Activated gamma-delta T cell treated with anti-CD3 and anti-CD28 coated beads, Interleukin-2, amount 50 U/mL, for 16 hours (primary cell): ENCODE results near the gene TGM6.

Experiments used
- DNase-seq: peaks from one replicate; pipeline ENCODE4 v3.0.0-alpha.2; 2020; ENCODE audit warnings: low read depth

TGM6 gene

DNA sequence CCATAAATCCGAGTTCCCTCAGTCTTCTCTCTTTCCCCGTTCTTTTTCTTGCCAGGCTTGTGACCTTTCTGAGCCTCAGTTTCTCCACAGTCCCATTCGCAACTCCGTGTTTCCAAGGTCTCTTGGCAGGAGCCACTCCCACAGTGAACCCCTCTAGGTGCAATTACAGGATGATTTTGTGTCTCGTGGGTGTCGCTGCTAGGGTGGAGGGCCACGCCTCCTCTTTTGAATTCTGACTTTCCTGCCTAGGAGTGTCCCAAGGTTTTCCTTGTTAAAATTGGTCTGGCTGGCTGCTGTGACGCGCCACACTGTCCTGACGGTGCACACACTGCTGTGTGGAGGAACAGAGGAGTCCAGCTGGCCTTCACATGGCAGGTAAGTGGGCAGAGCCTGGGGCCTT is at the start of gene TGM6:
Gene TGM6 (plus strand): TSS at position 301 of the 400 bp plus-strand sequence. CDS start 68 bp downstream, at position 369.
- no peak for DNase-seq

DNA sequence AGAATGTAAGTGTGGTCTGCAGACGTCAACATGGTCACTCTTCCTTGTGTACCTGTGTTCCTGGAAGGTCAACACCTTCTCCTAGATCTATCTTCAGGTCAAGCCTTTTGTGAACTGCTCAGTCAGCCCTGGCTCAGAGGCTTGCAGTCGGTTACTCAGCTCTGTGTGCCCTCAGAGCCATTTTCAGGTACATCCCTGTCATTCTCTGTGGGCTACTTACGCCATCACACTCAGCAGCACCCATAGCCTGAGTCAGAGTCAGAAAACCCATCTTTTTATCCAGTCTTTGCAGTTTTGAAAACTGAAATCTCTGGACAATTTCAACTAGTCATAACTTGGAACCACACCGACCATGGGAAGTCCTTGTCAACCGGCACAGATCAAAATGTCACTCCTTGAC is 49.6 kb upstream of the TGM6 start:
- no peak for DNase-seq

DNA sequence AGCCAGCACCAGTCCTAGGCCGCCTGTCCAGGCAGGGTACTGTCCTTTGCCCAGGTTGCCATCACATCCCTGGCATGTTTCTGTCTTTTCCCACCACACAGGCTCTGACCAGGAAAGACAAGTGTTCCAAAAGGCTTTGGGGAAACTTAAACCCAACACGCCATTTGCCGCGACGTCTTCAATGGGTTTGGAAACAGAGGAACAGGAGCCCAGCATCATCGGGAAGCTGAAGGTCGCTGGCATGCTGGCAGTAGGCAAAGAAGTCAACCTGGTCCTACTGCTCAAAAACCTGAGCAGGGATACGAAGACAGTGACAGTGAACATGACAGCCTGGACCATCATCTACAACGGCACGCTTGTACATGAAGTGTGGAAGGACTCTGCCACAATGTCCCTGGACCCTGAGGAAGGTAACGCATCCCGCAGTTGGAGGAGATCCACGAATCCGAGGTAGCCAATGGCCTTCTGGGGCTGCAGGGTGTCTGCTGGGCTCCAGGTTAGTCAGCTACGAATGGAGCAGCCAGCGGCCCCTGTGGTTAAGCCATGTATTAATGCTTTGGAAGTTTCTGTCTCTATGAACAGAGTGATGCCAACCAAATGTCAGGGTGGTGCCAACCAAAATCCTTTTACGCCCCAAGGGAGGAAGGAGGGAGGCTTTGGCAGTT is 48.7 kb upstream of the TGM6 start:
- no peak for DNase-seq

DNA sequence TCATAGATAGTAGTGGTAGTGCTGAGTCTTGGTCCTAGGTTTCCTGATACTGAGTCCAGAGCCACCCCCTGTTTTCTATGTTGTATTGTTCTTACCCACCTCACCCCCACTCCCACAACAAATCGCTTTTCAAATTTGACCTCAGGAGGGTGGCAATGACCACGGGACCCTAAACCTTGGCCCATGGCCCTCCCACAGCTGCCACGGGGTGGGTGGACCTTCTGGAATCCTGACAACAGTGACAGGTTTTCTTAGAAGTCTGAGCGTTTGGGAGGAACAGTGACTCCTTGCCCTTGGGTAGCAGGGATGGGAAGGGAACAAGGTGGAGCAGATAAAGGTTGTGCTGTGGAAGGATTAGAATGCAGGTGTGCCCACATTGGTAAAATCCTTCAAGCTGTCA is 48.0 kb upstream of the TGM6 start:
- DNase-seq, result no peak

DNA sequence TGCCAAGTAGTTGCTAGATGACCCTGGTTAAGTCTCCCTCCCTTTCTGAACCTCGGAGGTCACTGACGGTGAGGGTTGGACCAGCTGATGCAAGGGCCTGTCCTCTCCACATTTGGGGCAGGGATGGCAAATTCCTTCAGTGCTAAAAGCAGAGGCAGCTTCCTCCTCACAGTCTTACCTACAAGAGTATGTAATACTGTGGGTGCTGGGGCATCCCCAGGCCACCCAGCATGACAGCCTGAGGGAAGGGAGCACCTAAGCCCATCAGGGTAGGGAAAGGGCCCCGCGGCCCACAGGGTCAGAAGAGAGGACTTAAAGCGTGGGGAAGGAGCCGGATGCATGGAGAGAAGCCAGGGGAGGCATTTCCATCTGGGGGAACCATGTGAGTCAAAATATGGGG is 46.9 kb upstream of the TGM6 start:
- DNase-seq, result no peak

DNA sequence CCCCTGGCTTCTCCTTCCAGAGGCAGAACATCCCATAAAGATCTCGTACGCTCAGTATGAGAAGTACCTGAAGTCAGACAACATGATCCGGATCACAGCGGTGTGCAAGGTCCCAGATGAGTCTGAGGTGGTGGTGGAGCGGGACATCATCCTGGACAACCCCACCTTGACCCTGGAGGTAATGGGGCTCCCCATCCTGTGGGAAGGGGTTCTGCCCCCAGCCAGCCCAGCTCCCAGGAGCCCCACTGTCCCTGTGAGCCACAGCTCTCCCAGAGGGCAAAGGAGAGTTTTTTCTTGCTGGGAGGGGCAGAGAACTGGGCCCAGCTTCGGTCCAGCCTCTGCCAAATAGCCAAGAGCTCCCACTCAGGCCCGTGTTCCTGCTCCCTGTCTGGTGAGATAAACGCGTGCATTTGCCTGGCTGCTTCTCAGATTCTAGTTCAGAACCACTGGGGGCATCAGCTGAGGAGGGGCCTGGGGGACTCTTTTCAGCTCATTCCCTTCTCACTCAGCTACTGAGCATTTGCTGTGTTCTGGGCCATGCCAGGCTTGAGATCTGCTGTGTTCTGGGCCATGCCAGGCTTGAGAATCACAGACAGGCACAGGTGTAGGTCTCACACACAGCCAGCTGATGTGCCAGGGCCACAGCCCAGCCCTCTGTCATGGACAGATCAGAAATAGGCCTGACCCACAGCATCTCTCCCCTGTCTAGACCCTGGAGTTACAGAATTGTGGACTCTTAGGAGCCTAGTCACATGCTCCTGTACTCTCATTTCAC is 45.4 kb upstream of the TGM6 start:
- DNase-seq, result no peak

DNA sequence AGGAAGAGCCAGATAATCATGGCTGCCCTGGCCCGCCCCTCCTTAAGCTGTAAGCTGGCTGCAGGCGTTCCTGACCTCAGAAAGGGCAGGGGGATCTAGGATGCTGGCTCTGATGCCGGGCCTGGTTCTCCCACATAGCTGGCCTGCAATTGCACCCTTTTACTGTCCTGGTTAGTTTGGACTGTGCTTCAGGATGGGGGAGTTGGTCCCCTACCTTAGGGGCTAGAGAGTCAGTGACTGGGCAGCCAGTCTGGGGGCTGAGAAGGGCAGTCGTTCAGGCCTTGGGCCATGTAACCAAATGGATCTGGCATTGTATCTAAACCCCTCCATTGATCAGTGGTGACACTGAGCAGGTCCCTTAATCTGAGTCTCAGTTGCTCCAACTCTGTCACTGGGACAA is 44.2 kb upstream of the TGM6 start:
- DNase-seq, result no peak

DNA sequence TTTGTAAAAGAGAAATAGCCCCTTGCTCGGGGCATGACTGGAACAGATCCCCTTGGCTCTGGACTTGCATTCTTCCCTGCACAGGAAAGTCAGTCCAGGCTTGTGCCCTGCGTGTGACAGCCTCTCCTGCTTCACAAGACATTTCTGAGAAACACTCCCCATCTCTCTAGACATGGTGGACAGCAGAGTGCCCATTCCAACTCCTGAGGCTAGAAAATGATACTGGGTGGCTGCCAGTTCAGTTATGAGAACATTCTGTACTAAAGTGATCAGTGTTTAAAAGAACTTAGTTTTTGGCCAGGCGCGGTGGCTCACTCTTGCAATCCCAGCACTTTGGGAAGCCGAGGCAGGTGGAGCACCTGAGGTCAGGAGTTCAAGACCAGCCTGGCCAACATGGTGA is 43.6 kb upstream of the TGM6 start:
- no peak for DNase-seq

DNA sequence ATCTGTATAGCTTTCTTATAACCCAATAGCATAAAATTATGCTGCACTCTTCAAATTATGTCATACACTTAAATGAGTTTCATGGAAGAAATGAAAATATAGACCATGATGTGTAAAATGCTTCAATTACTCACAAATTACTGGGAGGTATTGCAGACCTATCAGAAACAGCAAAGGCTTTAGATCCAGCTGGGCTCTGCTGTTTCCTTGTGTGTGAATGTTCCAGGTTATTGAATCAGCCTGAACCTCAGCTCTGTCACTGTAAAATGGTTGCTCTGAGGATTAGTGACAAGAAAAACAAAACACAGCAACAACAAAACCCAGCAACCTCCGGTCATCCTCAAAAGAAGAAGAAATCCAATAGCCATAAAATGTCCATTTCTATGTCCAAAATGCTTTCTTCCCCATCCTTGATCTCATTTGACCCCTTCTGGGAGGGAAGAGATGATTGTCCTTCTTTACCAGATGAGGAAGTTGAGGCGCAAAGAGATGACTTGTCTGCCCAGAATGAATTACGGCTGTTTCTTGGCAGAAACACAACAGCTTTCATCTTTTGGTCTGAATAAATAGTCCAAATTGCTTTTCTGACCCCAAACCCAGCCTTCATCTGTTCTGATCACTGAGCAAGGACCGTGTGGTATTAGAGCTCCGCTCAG is 42.2 kb upstream of the TGM6 start:
- no peak for DNase-seq

DNA sequence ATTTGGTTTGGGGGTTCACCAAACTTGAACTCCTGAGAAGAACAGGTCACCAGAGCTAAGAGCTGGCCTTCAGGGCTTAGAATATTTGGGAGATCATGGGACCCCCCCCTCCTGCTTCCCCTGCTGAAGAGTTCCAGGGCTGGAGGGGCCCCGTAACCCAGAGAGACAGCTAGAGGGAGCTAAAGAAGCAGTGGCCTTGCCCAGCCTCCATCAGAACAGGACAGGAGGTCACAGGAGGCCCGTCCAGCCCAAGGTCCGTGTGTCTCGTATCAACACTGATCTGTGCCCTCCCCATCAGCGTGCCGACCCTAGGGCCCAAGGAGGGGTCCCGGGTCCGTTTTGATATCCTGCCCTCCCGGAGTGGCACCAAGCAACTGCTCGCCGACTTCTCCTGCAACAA is 40.6 kb upstream of the TGM6 start:
- no peak for DNase-seq

DNA sequence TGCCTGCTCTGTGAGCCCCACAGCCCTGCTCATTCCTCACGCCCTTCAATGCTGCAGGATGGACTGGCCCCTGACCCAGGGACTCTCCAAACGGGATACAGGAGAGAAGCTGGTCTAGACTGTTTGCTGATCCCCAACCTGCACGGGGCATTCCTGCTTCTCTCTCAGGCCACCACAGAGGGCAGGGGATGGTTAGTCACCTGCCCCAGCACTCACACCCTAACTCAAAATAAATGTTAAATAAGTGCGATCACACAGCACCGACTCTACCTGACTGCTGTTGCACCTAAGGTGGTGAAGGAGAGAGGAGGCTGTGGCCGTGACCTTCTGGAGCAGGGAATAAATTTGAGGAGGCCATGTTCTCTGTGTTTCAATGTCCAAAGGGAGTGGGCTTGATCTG is 39.9 kb upstream of the TGM6 start:
- DNase-seq, result no peak

DNA sequence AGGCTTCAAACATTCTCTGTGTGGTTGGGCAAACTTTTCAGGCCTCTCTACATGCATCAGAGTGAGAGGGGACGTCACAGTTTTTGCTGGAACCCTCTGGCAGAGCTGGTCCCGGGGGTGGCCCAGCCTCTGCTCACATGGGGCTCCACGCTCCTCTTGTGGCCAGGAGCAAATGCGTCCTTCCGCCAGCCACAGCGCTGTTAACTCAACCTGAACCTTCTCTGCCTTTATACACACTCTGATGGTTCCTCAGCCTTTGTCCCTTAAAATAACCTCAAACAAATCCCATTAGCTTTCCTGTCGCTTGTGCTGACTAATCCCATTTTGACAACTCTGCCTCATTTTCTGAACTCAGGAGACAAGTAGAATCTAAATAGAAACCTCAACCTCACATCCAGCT is 39.4 kb upstream of the TGM6 start:
- no peak for DNase-seq

DNA sequence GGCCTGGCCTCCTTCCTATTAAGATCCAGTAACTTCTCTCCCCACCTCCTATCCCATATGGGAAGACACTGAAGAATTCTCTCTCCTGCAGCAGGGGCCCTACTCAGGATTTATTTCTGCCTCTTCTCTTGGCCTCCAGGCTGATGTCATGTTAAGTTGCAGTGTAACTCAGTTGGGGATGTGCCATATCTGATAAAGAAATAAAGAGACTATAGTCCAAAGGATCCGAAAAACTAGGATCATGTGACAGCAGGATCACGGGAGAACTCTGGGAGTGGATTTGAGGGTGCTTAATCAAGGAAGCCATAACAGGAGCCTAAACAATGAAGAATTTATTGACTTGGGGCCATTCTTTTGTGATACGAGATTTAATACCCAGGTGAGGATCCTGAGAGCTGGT is 38.5 kb upstream of the TGM6 start:
- no peak for DNase-seq

DNA sequence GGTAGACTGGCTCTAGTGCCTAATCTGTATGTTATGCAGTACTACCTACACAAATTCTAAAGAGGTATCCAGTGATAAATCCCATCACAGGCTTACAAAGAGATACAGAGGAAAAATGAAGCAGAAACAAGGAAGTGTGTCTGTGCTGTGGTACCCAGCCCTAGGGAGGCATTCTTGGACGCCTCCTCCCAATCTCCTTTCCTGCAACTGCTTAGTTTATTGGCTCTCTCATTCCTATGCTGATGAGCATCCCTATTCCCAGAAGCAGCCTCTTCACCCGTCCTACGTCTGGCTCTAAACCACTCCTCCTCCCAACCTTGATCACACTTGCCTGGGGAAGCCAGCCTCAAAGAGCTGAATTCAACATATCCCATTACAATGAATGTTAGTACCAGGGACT is 34.5 kb upstream of the TGM6 start:
- DNase-seq, result no peak

DNA sequence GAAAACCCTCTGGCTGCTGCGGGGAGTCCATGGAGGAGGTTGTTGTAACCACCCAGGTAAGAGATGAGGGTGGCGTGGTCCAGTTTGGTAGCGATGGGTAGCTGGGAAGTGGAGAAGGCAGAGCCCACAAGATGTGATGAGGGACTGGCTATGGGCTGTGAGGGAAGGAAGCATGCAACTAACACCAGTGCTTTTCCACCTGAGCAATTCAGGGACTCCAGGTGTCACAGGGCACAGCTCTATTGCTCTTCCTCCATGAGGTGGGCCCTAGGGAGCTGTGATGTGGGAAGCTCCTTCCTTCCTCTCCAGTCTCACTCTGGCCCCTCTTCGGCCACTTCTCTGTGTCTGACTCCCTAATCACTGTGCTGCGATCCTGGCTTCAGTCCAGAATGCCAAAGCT is 32.4 kb upstream of the TGM6 start:
- DNase-seq, result no peak

DNA sequence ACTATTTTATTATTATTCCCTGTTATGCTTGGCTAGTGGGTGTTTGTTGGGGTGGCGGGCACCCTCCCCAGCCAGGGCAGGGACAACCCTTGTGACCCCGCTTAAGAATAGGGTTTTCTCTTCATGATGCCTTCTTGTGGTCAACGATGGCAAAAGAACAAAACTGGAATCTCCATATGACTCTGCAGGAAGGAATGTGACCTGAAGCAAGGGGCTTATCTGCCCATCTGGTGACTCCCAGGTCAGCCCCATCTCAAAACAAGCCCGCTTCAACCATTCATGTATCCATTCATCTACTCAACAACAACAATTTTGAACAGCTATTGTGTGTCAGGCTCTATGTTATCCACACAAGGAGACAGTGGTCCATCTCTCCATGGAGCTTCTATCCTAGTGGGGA is 30.9 kb upstream of the TGM6 start:
- DNase-seq, result no peak

DNA sequence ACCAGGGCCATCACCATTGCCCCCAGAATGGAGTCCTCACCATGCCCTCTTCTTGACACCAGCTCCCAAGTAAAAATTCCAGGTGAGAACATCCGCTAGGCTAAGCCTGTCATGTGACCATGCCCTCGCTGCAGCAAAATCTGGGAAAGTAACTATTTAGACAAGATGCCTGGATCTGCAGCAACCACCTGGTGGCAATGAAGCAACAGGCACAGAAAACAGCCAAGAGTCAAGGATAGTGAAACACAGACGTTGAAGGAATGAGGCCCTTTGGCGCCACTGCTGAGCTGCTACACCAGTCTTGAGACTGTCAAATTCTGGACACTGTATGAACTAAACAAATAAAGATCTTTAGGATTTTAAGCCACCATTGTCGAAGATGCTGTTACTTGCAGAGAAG is 30.1 kb upstream of the TGM6 start:
- DNase-seq, result no peak

DNA sequence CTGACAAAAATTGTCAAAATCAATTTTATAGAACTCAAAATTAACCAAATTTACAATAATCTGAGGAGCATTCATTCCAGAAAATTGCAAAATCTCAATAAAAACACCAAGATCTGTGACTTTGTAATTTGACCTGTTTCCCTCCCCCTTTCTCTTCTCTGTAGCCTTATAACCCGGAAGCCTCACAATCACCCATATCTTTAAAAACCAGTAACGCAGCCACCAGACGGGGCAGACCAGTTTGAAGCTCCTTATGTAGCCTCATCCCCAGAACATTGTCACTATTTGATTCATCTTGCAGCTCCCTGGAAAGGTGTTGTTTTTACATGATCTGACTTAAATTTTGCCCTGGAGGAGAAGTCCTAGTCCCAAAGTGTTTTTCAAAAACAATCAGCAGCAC is 27.5 kb upstream of the TGM6 start:
- no peak for DNase-seq

DNA sequence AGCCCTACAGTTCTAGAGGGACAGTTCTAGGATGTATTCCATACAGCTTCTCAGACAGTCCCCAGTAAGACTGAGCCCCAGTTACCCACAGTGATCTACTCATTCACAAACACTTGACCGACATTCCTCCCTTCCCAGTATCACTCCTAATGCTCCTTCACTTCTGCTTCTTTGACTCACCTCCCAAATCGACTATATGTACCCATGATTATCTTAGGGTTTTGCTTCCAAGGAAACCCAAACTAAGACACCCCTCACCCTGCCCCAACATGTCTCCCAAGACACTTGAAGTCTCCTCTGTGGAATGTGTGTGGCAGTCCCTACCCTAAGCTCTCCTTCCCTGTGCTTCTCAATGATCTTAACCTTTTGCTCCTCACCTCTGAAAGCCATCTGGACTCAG is 23.6 kb upstream of the TGM6 start:
- DNase-seq, result no peak

DNA sequence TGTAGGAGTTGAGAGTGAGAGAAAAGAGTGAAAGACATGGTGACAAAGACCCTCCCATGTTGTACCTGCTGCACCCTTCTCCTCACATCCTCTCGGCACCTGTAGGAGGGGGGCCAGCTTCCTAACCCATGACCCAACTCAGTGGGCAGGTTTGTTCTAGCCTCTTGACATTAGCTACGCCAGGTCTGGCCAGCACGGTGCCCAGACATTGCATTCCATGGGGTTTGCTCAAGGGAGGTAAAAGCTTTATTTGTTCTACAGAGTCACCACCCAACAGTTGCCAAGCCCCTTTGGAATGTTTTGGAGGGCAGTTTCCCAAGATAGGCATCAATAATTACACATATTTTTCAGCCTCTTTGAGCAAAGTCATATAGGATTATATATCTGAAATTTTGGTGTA is 22.7 kb upstream of the TGM6 start:
- no peak for DNase-seq

DNA sequence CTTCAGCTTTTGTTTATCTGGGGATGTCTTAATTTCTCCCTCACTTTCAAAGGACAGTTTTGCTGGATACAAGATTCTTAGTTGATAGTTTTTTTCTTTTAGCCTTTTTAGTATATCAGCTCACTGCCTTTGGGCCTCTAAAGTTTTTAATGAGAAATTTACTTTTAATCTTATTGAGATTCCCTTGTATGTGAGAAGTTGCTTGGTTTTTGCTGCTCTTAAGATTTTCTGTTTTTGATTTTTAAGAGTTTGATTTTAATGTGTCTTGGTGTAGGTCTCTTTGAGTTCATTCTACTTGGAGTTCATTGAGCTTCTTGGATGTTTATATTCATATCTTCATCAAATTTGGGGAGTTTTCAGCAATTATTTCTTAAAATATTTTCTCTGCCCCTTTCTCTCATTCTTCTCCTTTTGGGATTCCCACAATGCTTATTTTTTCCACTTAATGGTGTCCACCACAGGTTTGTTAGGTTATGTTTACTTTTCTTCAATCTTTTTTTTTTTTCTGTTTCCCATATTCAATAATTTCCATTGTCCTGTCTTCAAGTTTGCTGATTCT is 19.6 kb upstream of the TGM6 start:
- no peak for DNase-seq

DNA sequence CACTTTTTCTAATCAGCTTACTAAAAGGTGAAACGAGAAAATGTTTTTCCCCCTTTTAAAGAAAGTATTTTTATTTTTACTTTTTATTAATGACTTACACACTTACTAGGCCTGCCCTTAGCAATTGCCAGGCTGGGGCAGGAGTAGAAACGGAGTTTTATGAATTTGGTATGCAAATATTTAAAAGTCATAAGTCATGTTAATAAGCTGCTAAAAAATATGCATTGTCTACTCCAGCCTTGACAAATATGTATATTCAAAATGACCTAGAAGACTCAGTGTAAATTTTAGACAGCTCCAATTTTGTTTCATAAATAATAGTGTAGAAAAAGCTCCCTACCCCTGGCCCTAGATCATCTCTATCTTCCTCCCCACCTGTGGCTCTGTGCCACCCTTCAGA is 17.5 kb upstream of the TGM6 start:
- DNase-seq, result no peak

DNA sequence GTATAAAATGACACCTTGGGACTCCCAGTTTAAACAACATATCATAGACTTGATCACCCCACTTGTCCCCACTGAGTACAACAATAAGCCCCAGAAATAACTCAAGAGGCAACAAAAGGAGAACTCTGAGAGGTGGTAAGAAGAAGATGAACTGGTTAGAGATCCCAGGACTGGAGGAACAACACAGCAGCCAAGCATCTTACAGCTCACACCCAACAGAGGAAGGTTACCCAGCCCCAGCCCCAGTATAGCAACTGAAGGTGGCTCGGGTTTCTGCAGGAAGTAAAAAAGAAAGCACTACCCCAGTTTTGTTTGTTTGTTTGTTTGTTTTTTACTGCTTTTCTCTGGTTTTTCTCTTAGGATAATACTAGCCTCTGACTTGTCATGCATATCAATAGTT is 17.1 kb upstream of the TGM6 start:
- DNase-seq, result no peak
